Gastrocnemius medialis (tissue), 4 donors: ENCODE data around the gene ABHD17A.

Source experiments
- CTCF ChIP-seq, 5 experiments: fragments of 450-650 bp in 3 of 5; fragments of 200-600 bp in 2 of 5; sonication (generic) in 2 of 5; IDR thresholded peaks in 4 of 5; conservative IDR thresholded peaks in 1 of 5; 1 replicate in 4 of 5; 2 replicates in 1 of 5; pipeline ENCODE4 v1.5.1; 2016 to 2019; ENCODE audit warnings: antibody characterized with exemption in 5 of 5, mild to moderate bottlenecking in 3 of 5, moderate library complexity in 3 of 5
- POLR2A ChIP-seq, 2 donors: fragments of 450-650 bp; IDR thresholded peaks; one replicate each; pipeline ENCODE4 v1.6.1; 2017; ENCODE audit warnings: antibody characterized with exemption in 2 of 2, mild to moderate bottlenecking in 2 of 2, moderate library complexity in 2 of 2

- TF ChIP-seq CTCF (IDR thresholded peaks at IDR 0.05 in 4 of 5, conservative IDR thresholded peaks at IDR 0.05 in 1 of 5) (no peak), POLR2A (IDR thresholded peaks at IDR 0.05) (no peak)
Observed at GRCh38 chr19:1873524-1874473, 11.5 kb downstream of the ABHD17A start.
